Right lobe of liver (tissue), 6 donors: ENCODE results near the gene DOCK2. TPM values are rescaled to one million over a fixed set of nuclear protein-coding genes. Genes with fewer than 3 reads are reported as not detected.

Experiments used
- ATAC-seq, 4 donors: fragments of 200-7000 bp; cut with Tn5 transposase; one replicate each; pipeline ENCODE4 v1.9.1; 2020; ENCODE audit warnings: mild to moderate bottlenecking in 4 of 4, moderate library complexity in 4 of 4
- DNase-seq, 3 donors: peaks; one replicate each; pipeline ENCODE4 v3.0.0-alpha.2; 2020
- H3K27ac ChIP-seq, 3 donors: fragments of 200-600 bp; one replicate each; pipeline ENCODE4 v1.8.0; 2022
- H3K27me3 ChIP-seq, 2 donors: fragments of 200-600 bp; one replicate each; pipeline ENCODE4 v1.8.0; 2022
- H3K36me3 ChIP-seq, 4 donors: fragments of 200-600 bp; sonication (generic) in 1 of 4; one replicate each; pipeline versions ENCODE4 v1.5.1 to v1.8.0; 2017 to 2022; ENCODE audit warnings: control low read depth in 1 of 4
- H3K4me1 ChIP-seq, 4 donors: fragments of 200-600 bp; sonication (generic) in 1 of 4; one replicate each; pipeline versions ENCODE4 v1.5.1 to v1.8.0; 2017 to 2022; ENCODE audit warnings: control low read depth in 1 of 4
- H3K4me3 ChIP-seq, 3 donors: fragments of 200-600 bp; one replicate each; pipeline ENCODE4 v1.8.0; 2022
- H3K9me3 ChIP-seq, 4 donors: fragments of 200-600 bp; sonication (generic) in 1 of 4; one replicate each; pipeline versions ENCODE4 v1.5.1 to v1.8.0; 2017 to 2022; ENCODE audit warnings: control low read depth in 1 of 4
- POLR2A ChIP-seq: fragments of 450-650 bp; IDR thresholded peaks from one replicate; pipeline ENCODE4 v1.6.1; 2017; ENCODE audit warnings: antibody characterized with exemption, mild to moderate bottlenecking
- WGBS: methylation state at CpG from one replicate; pipeline ENCODE4 v1.1.6; 2018; ENCODE audit warnings: low coverage, low lambda C conversion rate; ENCODE audit not compliant: insufficient coverage; ENCODE audit errors: missing lambda C conversion rate; 5-methylcytosine and 5-hydroxymethylcytosine counted together
- intact Hi-C, 2 donors: fragments of 100-400 bp; cut with DNase I; formaldehyde crosslinking; loops; one replicate each; pipeline versions ENCODE4 v1.11.2 to v1.14.1; 2022
- total RNA-seq, 6 experiments: library from RNA; depleted of rRNA in 2 of 6; stranded (reverse); fragments of >200 nt in 2 of 6; fragmentation: NEBNext Ultra II Directional in 3 of 6; extraction: Animal tissue kit (Norgen Biotek cat#: 25700) in 3 of 6; gene quantifications; one replicate each; pipeline versions ENCODE4 v1.1.0 to v1.2.4, GENCODE V29; 2016 to 2023
- TF ChIP-seq, protein P1 (sequence below), 4 donors: fragments of 200-600 bp in 3 of 4; fragments of 450-650 bp in 1 of 4; IDR thresholded peaks; one replicate each; pipeline versions ENCODE4 v1.5.1 to v1.8.0; 2016 to 2022; ENCODE audit warnings: antibody characterized with exemption in 4 of 4, mild to moderate bottlenecking in 2 of 4
- donor health status: DM: no; HTN: yes; CAD: no.
- donor health status: DM: no; HTN: no; CAD: no.
- donor health status: DM: no; HTN: no; CAD: no.
- donor health status: DM: no; HTN: yes; CAD: no.
- donor health status: DM: no; HTN: yes; CAD: no.

Gene DOCK2
- total RNA-seq, 6 experiments from 2014 or later: 5.0 to 14.5 (median 7.4) TPM

GRCh38 chr5:169814045-169814444, 177.0 kb downstream of the DOCK2 start:
- Histone ChIP-seq H3K4me3 (no peak overlapping the region), H3K9me3 (no peaks in the 10 kb centered on the region), H3K36me3 (no peaks in the 10 kb centered on the region), H3K4me1 (no peaks in the 10 kb centered on the region), H3K27ac (no peak overlapping the region), H3K27me3 (no peaks in the 10 kb centered on the region)
- ATAC-seq: no peak
- TF ChIP-seq POLR2A: no peak
- TF ChIP-seq, protein P1, sequence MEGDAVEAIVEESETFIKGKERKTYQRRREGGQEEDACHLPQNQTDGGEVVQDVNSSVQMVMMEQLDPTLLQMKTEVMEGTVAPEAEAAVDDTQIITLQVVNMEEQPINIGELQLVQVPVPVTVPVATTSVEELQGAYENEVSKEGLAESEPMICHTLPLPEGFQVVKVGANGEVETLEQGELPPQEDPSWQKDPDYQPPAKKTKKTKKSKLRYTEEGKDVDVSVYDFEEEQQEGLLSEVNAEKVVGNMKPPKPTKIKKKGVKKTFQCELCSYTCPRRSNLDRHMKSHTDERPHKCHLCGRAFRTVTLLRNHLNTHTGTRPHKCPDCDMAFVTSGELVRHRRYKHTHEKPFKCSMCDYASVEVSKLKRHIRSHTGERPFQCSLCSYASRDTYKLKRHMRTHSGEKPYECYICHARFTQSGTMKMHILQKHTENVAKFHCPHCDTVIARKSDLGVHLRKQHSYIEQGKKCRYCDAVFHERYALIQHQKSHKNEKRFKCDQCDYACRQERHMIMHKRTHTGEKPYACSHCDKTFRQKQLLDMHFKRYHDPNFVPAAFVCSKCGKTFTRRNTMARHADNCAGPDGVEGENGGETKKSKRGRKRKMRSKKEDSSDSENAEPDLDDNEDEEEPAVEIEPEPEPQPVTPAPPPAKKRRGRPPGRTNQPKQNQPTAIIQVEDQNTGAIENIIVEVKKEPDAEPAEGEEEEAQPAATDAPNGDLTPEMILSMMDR (IDR thresholded peaks at IDR 0.05): no peak
- intact Hi-C loops: no loop called here
- DNase-seq: no peak
- 70% methylated on average over 3 of the region's 3 CpGs for WGBS

DNA sequence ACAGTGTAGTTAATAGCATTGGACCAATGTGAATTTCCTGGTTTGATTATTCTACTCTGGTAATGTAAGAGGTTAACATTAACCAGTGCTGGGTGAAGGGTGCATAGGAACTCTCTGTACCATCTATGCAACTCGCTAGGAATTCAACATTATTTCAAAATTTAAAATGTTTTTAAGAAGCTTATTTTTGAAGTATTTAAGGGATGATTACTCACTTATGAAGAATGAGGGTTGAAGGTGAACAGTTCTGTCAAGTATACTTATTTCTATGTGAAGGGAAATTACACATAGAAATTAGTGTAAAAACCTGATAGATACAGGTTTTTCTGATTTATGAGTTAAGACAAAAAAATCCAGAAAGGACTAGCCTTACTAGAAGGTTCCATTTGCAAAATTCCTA, 177.4 kb downstream of the DOCK2 start:
- TF ChIP-seq, protein P1 (IDR thresholded peaks at IDR 0.05): no peak
- no peak for TF ChIP-seq POLR2A
- intact Hi-C loops: no loop called here
- no peak overlapping the region for H3K27ac ChIP-seq
- H3K27me3 ChIP-seq: no peaks in the 10 kb centered on the region
- no peaks in the 10 kb centered on the region for H3K9me3 ChIP-seq
- H3K4me1 ChIP-seq: no peaks in the 10 kb centered on the region
- H3K36me3 ChIP-seq: no peaks in the 10 kb centered on the region
- no peak overlapping the region for H3K4me3 ChIP-seq
- no peak for DNase-seq
- WGBS: 25% methylated on average over 1 of the region's 1 CpG
- no peak for ATAC-seq

- TF ChIP-seq POLR2A: no peak
- TF ChIP-seq, protein P1 (IDR thresholded peaks at IDR 0.05): no peak
- Histone ChIP-seq H3K4me3 (no peak overlapping the region), H3K27ac (no peak overlapping the region), H3K4me1 (no peaks in the 10 kb centered on the region), H3K9me3 (no peaks in the 10 kb centered on the region), H3K36me3 (no peaks in the 10 kb centered on the region), H3K27me3 (no peaks in the 10 kb centered on the region)
- no peak for DNase-seq
- ATAC-seq: no peak
- intact Hi-C loops: no loop called here
- WGBS: 42% methylated on average over 2 of the region's 2 CpGs
Observed at GRCh38 chr5:169817031-169817430, 180.0 kb downstream of the DOCK2 start.

- whole genome bisulfite sequencing: 52% methylated on average over 5 of the region's 5 CpGs
- H3K4me3 ChIP-seq: no peak overlapping the region
Observed at GRCh38 chr5:169826618-169827017, 189.5 kb downstream of the DOCK2 start.

More at GRCh38 chr5:169826618-169827017, 189.5 kb downstream of the DOCK2 start:
- intact Hi-C loops: no loop called here
- Histone ChIP-seq H3K36me3 (no peaks in the 10 kb centered on the region), H3K4me1 (no peaks in the 10 kb centered on the region), H3K27me3 (no peaks in the 10 kb centered on the region), H3K9me3 (no peaks in the 10 kb centered on the region), H3K27ac (no peak overlapping the region)
- ATAC-seq (no peak), DNase-seq (no peak)
- TF ChIP-seq POLR2A: no peak
- TF ChIP-seq, protein P1 (IDR thresholded peaks at IDR 0.05): no peak
